Measurements from ENCODE around the gene BPIFB2.

BPIFB2 gene

DNA sequence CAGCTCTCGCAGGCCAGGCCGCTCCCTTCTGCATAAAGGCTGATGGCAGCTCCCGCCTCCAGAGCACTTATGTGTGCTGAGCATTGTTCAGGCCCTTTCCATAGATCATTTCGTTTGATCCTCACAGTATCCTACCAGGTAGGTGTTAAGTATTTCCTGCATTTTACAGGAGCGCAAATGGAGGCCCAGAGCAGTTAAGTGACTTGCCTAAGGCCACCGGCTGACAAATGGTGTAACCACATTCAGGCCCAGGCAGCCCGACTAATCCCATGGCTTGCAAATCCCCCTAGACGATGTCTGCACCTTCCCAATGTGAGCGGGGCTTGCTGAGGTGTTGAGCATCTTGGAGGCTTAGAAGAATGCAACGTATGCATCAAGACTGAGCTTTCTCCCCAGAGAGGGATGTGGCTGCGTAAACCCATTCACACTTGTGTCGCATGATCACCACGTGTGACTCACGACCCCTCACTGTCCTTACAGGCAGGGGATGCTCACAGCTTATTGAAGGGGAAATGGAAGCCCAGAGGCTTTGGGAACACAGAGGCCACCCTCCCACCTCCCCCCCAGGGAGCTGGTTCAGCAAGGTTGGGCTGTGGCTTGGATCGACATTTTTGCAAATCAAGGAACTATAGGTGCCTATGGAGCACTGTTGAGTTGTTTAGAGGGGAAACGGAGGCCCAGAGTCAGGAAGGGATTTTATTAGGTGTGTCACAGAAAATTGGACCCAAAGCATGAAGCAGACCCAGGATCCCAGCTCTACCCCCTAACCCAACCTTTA, 7.0 kb downstream of the BPIFB2 start:
- Mint-ChIP-seq H3K36me3 (ENCODE audit: low read depth) (no peaks in the 10 kb centered on the region), H3K4me3 (no peak overlapping the region), H3K27ac (no peak overlapping the region), H3K27me3 (ENCODE audit: low read depth) (peaks cover 15% of the 10 kb centered on the region), H3K9me3 (no peaks in the 10 kb centered on the region), H3K4me1 (no peaks in the 10 kb centered on the region)
- TF ChIP-seq, protein P1, sequence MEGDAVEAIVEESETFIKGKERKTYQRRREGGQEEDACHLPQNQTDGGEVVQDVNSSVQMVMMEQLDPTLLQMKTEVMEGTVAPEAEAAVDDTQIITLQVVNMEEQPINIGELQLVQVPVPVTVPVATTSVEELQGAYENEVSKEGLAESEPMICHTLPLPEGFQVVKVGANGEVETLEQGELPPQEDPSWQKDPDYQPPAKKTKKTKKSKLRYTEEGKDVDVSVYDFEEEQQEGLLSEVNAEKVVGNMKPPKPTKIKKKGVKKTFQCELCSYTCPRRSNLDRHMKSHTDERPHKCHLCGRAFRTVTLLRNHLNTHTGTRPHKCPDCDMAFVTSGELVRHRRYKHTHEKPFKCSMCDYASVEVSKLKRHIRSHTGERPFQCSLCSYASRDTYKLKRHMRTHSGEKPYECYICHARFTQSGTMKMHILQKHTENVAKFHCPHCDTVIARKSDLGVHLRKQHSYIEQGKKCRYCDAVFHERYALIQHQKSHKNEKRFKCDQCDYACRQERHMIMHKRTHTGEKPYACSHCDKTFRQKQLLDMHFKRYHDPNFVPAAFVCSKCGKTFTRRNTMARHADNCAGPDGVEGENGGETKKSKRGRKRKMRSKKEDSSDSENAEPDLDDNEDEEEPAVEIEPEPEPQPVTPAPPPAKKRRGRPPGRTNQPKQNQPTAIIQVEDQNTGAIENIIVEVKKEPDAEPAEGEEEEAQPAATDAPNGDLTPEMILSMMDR (IDR thresholded peaks at IDR 0.05; ENCODE audit: unreplicated experiment in 3 of 3), result no peak

- Mint-ChIP-seq H3K27me3 (ENCODE audit: low read depth) (peaks cover 18% of the 10 kb centered on the region), H3K9me3 (no peaks in the 10 kb centered on the region), H3K27ac (no peak overlapping the region), H3K36me3 (ENCODE audit: low read depth) (no peaks in the 10 kb centered on the region), H3K4me3 (no peak overlapping the region), H3K4me1 (no peaks in the 10 kb centered on the region)
- TF ChIP-seq, protein P1 (IDR thresholded peaks at IDR 0.05; ENCODE audit: unreplicated experiment in 3 of 3), result no peak
These were observed 7.6 kb downstream of the BPIFB2 start for GRCh38 chr20:33015114-33015484.

GRCh38 chr20:33015700-33016580, 8.4 kb downstream of the BPIFB2 start:
- Mint-ChIP-seq H3K9me3 (no peaks in the 10 kb centered on the region), H3K4me3 (no peak overlapping the region), H3K27me3 (ENCODE audit: low read depth) (peaks cover 18% of the 10 kb centered on the region), H3K27ac (no peak overlapping the region), H3K4me1 (no peaks in the 10 kb centered on the region), H3K36me3 (ENCODE audit: low read depth) (no peaks in the 10 kb centered on the region)
- TF ChIP-seq, protein P1 (IDR thresholded peaks at IDR 0.05; ENCODE audit: unreplicated experiment in 3 of 3), result no peak

DNA sequence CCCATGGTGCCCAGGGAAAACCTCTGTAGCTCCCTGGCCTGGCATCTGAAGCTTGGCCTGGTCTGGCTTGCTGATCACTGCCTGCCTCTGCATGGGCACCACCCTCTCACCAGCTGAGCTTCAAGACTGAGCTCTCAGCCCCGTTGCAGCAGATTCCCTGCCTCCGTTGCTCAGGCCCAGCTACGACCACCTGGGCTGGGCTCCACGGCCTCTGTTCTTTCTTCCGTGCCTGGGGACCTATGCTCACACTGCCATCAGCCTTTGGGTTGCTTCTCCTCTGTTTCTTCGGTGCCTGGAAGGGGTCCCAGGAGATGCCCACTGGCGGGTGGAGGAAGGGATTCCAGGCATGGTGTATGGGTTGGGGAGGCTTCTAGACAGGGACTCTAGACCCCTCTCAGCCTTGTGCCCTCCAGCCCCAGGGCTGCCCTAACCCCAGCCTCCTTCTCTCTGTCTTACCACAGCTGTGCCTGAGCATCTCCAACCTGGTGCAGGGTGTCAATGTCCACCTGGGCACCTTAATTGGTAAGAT, 9.1 kb downstream of the BPIFB2 start:
- Mint-ChIP-seq H3K4me1 (no peaks in the 10 kb centered on the region), H3K36me3 (ENCODE audit: low read depth) (no peaks in the 10 kb centered on the region), H3K9me3 (no peaks in the 10 kb centered on the region), H3K27me3 (ENCODE audit: low read depth) (peaks cover 18% of the 10 kb centered on the region), H3K4me3 (no peak overlapping the region), H3K27ac (no peak overlapping the region)
- TF ChIP-seq, protein P1 (IDR thresholded peaks at IDR 0.05; ENCODE audit: unreplicated experiment in 3 of 3), result no peak

- Mint-ChIP-seq H3K36me3 (ENCODE audit: low read depth) (no peaks in the 10 kb centered on the region), H3K4me1 (no peaks in the 10 kb centered on the region), H3K27me3 (ENCODE audit: low read depth) (peaks cover 13% of the 10 kb centered on the region), H3K27ac (no peak overlapping the region), H3K4me3 (no peak overlapping the region), H3K9me3 (no peaks in the 10 kb centered on the region)
- TF ChIP-seq, protein P1 (IDR thresholded peaks at IDR 0.05; ENCODE audit: unreplicated experiment in 3 of 3), result no peak
These were observed 10.0 kb downstream of the BPIFB2 start for GRCh38 chr20:33017542-33017941.
